HEK293 (cell line): ENCODE measurements around the gene DCN.

Source experiments
- ATF2 ChIP-seq: fragments of 450-650 bp; formaldehyde crosslinking; IDR thresholded peaks from 2 replicates; pipeline ENCODE4 v1.5.1; 2016; ENCODE audit warnings: missing biosample characterization, missing genetic modification characterization, low read depth
- GLI2 ChIP-seq: fragments of 450-650 bp; formaldehyde crosslinking; IDR thresholded peaks from 2 replicates; pipeline ENCODE4; 2017; ENCODE audit warnings: missing biosample characterization, missing genetic modification characterization, low read depth, borderline replicate concordance
- IKZF3 ChIP-seq: fragments of 450-650 bp; IDR thresholded peaks from 2 replicates; pipeline ENCODE4 v1.5.0; 2018; ENCODE audit warnings: missing biosample characterization, mild to moderate bottlenecking, missing genetic modification characterization, moderate library complexity
- REST ChIP-seq: fragments of 450-650 bp; formaldehyde crosslinking; IDR thresholded peaks from 2 replicates; pipeline ENCODE4 v1.5.1; 2016; ENCODE audit warnings: missing biosample characterization, missing genetic modification characterization
- YY1 ChIP-seq: fragments of 450-650 bp; formaldehyde crosslinking; IDR thresholded peaks from 2 replicates; pipeline ENCODE4 v1.5.1; 2018; ENCODE audit warnings: missing biosample characterization, missing genetic modification characterization
- ZEB2 ChIP-seq: fragments of 450-650 bp; formaldehyde crosslinking; IDR thresholded peaks from 2 replicates; pipeline ENCODE4 v1.5.1; 2016; ENCODE audit warnings: missing biosample characterization, missing genetic modification characterization
- ZNF157 ChIP-seq: fragments of 450-650 bp; formaldehyde crosslinking; IDR thresholded peaks from 2 replicates; pipeline ENCODE4 v1.5.1; 2016; ENCODE audit warnings: missing biosample characterization, missing genetic modification characterization
- ZNF274 ChIP-seq, 2 experiments: fragments of 200-500 bp in 1 of 2; fragments of 450-650 bp in 1 of 2; sonication (Bioruptor generic) in 1 of 2; formaldehyde crosslinking in 1 of 2; IDR thresholded peaks; 2 replicates each; pipeline versions ENCODE4 v1.5.1 to v1.6.1; 2014 to 2016; ENCODE audit warnings: borderline replicate concordance in 1 of 2, inconsistent platforms in 1 of 2, low read length in 1 of 2, missing biosample characterization in 1 of 2, missing genetic modification characterization in 1 of 2
- ZNF660 ChIP-seq: fragments of 450-650 bp; IDR thresholded peaks from 2 replicates; pipeline ENCODE4 v1.5.1; 2018; ENCODE audit warnings: missing biosample characterization, mild to moderate bottlenecking, missing genetic modification characterization
- ZNF677 ChIP-seq: fragments of 450-650 bp; IDR thresholded peaks from 2 replicates; pipeline ENCODE4 v1.5.0; 2018; ENCODE audit warnings: missing biosample characterization, mild to moderate bottlenecking, missing genetic modification characterization, moderate library complexity
- ZXDB ChIP-seq: fragments of 450-650 bp; formaldehyde crosslinking; IDR thresholded peaks from 2 replicates; pipeline ENCODE4 v1.5.1; 2016; ENCODE audit warnings: missing biosample characterization, missing genetic modification characterization
- TF ChIP-seq, protein P1 (sequence below): fragments of 450-650 bp; formaldehyde crosslinking; IDR thresholded peaks from 2 replicates; pipeline ENCODE4 v1.5.1; 2016; ENCODE audit warnings: missing biosample characterization, missing genetic modification characterization

DNA sequence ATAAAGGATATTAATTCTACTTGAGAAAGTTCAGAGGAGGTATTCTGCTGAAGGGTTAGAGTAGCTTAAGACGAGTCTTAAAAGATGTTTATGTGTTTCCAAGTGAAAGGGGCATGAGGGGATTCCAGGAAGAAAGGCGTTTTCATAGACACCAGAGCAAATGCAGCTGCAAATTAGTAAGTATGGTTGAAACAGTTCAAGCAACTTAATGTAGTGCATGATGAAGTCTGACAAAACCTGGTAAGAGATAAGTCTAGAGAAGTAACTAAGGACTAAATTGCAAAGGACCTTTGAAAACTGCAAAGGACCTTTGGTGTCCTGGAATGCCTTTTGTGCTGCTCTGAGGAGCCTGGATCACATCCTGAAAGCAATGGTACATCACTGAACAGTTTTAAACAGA lies 82.8 kb downstream of the DCN start:
- TF ChIP-seq, protein P1, sequence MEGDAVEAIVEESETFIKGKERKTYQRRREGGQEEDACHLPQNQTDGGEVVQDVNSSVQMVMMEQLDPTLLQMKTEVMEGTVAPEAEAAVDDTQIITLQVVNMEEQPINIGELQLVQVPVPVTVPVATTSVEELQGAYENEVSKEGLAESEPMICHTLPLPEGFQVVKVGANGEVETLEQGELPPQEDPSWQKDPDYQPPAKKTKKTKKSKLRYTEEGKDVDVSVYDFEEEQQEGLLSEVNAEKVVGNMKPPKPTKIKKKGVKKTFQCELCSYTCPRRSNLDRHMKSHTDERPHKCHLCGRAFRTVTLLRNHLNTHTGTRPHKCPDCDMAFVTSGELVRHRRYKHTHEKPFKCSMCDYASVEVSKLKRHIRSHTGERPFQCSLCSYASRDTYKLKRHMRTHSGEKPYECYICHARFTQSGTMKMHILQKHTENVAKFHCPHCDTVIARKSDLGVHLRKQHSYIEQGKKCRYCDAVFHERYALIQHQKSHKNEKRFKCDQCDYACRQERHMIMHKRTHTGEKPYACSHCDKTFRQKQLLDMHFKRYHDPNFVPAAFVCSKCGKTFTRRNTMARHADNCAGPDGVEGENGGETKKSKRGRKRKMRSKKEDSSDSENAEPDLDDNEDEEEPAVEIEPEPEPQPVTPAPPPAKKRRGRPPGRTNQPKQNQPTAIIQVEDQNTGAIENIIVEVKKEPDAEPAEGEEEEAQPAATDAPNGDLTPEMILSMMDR, result no peak
- TF ChIP-seq GLI2 (no peak), ZNF660 (tag by site-specific recombination) (no peak), REST (tag by site-specific recombination) (no peak), ZEB2 (tag by site-specific recombination) (no peak), YY1 (tag by site-specific recombination) (no peak), ZXDB (tag by site-specific recombination) (no peak), ZNF274 (IDR thresholded peaks at IDR 0.05; ENCODE audit: low read length) (no peak), ZNF274 (tag by site-specific recombination; IDR thresholded peaks at IDR 0.05; ENCODE audit: borderline replicate concordance) (no peak), ZNF677 (no peak), IKZF3 (tag by site-specific recombination) (no peak), ATF2 (tag by site-specific recombination) (no peak), ZNF157 (tag by site-specific recombination) (no peak)
